Right atrium auricular region (tissue), 2 donors: Measurements from ENCODE around the gene ANKRD13B. TPM values are rescaled to one million over a fixed set of nuclear protein-coding genes. Genes with fewer than 3 reads are reported as not detected.

Experiments used
- DNase-seq: peaks from one replicate; pipeline ENCODE4 v3.0.0-alpha.2; 2019; ENCODE audit warnings: low spot score
- H3K27ac ChIP-seq, 2 donors: fragments of 200-600 bp; sonication (generic); 1 replicate in 1 of 2; 2 replicates in 1 of 2; pipeline ENCODE4 v1.5.1; 2016 to 2019
- H3K27me3 ChIP-seq, 2 donors: fragments of 200-600 bp; sonication (generic); one replicate each; pipeline versions ENCODE4 v1.5.1 to v1.6.0; 2017 to 2019
- H3K36me3 ChIP-seq: fragments of 200-600 bp; sonication (generic); one replicate; pipeline ENCODE4 v1.5.1; 2016
- H3K4me1 ChIP-seq, 2 donors: fragments of 200-600 bp; sonication (generic); one replicate each; pipeline versions ENCODE4 v1.5.1 to v1.6.0; 2017 to 2019
- H3K4me3 ChIP-seq, 2 donors: fragments of 200-600 bp; sonication (generic); 1 replicate in 1 of 2; 2 replicates in 1 of 2; pipeline ENCODE4 v1.5.1; 2017 to 2019; ENCODE audit warnings: mild to moderate bottlenecking in 1 of 2, moderate library complexity in 1 of 2
- H3K9me3 ChIP-seq, 2 donors: fragments of 200-600 bp; sonication (generic); one replicate each; pipeline ENCODE4 v1.5.1; 2019
- total RNA-seq, 2 donors: library from RNA; depleted of rRNA; stranded (reverse); fragments of >200 nt; gene quantifications; one replicate each; pipeline ENCODE4 v1.1.0, GENCODE V29; 2016
- TF ChIP-seq, protein P1 (sequence below), 2 donors: fragments of 200-600 bp; sonication (generic); IDR thresholded peaks; one replicate each; pipeline ENCODE4 v1.5.1; 2019; ENCODE audit warnings: antibody characterized with exemption in 2 of 2

The ANKRD13B gene
- total RNA-seq, 2 donors from 2014 or later = 6.6 to 8.3 TPM

DNA sequence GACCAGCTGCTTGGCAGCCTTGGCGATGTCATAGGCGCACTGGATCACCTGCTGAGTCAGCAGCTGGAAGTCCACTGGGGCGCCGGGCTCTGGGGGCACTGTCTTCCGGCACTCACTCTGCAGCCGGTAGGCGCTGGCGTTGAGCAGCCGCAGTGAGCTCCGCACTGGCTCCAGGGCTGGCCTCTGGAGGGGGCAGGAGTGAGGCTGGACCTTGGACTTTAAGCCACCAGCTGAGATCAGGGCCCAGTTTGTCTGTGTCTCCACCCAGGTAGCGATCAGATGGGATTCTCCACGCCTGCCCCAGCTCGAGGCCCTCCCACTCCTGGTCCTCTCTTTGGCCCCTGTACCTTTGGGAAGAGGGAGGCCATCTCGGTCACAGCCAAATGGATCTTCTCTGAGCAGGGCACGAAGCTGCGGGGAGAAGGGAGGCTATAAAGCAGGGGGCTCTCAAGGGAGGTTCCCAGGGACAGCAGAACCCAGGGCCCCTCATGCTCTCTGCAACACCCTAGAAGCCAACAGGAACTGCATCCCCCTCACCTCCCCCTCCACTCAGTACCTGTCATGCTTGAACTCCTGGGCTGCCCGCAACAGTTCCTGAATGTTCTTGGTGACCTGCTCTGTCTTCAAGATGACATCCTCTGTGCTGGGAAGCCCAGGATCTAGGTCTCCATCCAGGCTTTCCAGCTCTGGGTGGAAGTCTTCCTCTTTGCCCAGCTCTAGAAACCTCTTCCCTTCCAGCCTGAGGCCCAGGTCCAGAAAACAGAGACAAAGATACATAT is 18.0 kb upstream of the ANKRD13B start:
- Histone ChIP-seq H3K27ac (no peak overlapping the region), H3K4me1 (peaks cover 0 to 35% of the 10 kb centered on the region in 2 donors), H3K27me3 (no peaks in the 10 kb centered on the region), H3K9me3 (no peaks in the 10 kb centered on the region), H3K36me3 (peaks cover 63% of the 10 kb centered on the region), H3K4me3 (no peak overlapping the region)
- no peak for DNase-seq
- TF ChIP-seq, protein P1, sequence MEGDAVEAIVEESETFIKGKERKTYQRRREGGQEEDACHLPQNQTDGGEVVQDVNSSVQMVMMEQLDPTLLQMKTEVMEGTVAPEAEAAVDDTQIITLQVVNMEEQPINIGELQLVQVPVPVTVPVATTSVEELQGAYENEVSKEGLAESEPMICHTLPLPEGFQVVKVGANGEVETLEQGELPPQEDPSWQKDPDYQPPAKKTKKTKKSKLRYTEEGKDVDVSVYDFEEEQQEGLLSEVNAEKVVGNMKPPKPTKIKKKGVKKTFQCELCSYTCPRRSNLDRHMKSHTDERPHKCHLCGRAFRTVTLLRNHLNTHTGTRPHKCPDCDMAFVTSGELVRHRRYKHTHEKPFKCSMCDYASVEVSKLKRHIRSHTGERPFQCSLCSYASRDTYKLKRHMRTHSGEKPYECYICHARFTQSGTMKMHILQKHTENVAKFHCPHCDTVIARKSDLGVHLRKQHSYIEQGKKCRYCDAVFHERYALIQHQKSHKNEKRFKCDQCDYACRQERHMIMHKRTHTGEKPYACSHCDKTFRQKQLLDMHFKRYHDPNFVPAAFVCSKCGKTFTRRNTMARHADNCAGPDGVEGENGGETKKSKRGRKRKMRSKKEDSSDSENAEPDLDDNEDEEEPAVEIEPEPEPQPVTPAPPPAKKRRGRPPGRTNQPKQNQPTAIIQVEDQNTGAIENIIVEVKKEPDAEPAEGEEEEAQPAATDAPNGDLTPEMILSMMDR (IDR thresholded peaks at IDR 0.05) = no peak

DNA sequence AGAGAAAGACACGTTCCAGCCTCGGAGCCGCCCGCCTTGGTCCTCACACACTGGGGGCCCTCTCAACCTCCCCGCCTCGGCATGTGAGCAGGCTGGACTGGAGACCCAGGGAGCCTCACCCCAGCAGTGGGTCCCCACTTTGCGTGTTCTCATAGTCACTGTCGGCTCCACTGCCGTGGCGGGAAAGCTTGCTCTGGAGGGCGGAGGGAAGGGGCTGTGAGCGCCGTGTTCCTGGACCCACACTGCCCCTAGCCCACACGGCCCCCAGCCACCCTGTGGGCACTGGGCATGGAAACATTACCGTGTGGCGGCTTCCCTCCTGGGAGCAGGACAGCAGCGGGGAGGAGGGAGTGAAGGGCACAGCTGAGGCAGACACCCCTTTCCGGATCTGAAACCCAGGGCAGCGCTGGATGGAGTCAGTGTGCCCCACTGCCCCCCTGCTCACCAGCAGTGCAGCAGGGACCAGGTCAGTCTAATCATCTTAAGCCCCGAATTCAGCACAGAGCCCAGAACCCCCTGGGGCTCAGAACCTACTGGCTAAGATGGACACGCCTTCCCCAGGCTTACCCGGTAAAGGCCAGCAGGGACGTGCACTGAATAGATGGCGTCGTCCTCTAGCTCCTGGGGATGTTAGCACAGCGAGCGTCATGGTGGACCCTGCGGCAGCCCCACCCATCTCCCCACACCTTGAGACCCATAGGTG is 17.3 kb upstream of the ANKRD13B start:
- Histone ChIP-seq H3K4me3 (no peak overlapping the region), H3K27ac (no peak overlapping the region), H3K4me1 (peaks cover 0 to 41% of the 10 kb centered on the region in 2 donors), H3K27me3 (no peaks in the 10 kb centered on the region), H3K36me3 (peaks cover 69% of the 10 kb centered on the region), H3K9me3 (no peaks in the 10 kb centered on the region)
- TF ChIP-seq, protein P1 (IDR thresholded peaks at IDR 0.05) = no peak
- DNase-seq = no peak

DNA sequence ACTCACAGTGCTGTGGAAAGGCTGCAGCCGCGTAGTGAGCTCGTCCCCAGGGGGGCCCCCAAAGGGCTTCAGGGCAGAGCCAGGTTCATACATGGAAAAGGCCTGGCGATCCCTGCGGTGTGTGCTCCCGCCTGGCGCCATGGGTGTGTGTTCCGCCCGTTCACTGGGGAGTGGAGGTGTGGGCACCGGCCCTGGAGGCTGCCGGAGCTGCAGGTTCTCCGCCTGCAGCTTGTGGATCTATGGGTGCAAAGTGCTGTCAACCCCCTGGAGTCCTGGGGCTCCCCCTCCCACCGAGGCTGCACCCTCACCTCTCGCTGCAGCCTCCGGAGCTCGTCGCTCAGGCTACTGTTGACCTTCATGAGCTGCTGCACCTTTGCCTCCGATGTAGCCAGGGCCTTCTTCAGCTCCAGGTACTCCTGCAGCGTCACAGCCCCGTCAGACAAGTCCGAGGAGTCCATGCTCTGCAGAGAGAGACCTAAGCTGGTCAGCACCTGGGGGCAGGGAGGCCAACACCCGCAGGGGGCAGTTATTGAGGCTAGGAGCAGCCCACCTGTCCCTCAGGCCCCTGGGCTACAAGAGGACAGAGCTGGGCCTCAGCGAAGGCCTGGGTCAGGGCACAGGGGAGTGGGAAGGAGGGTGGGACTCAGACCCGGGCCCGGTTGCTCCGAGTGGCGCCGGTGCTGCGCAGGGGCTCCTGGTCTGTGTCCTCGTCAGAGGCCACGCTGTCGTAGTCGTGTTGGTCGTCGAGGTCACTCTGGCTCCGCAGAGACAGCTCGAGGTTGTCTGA is 16.5 kb upstream of the ANKRD13B start:
- TF ChIP-seq, protein P1 (IDR thresholded peaks at IDR 0.05) = no peak
- H3K9me3 ChIP-seq = no peaks in the 10 kb centered on the region
- no peak overlapping the region for H3K27ac ChIP-seq
- no peaks in the 10 kb centered on the region for H3K27me3 ChIP-seq
- DNase-seq = no peak
- H3K4me1 ChIP-seq = peaks cover 0 to 39% of the 10 kb centered on the region in 2 donors
- H3K4me3 ChIP-seq = no peak overlapping the region
- H3K36me3 ChIP-seq = peaks cover 76% of the 10 kb centered on the region

DNA sequence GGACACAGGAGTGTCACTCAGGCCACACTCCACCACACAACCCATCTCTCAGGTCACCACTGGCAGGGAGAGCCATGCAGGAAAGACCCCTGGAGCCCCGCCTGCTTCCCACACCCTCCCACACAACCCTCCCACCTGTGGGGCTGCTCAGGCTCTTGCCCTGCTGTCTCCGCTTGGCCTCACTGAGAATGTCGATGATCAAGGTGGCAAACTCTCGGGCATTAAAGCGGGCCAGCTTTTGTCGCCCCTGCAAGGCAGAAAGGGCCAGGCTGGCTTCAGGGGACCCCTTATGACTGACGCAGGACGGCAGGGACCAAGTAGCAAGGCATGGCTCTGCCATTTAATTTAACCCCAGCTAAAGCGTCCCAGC is 15.9 kb upstream of the ANKRD13B start:
- Histone ChIP-seq H3K27ac (peak overlapping the region in 1 of 2 donors; percentile 16), H3K9me3 (no peaks in the 10 kb centered on the region), H3K4me1 (peaks cover 0 to 33% of the 10 kb centered on the region in 2 donors), H3K27me3 (no peaks in the 10 kb centered on the region), H3K4me3 (no peak overlapping the region), H3K36me3 (peaks cover 82% of the 10 kb centered on the region)
- TF ChIP-seq, protein P1 (IDR thresholded peaks at IDR 0.05) = no peak
- no peak for DNase-seq

DNA sequence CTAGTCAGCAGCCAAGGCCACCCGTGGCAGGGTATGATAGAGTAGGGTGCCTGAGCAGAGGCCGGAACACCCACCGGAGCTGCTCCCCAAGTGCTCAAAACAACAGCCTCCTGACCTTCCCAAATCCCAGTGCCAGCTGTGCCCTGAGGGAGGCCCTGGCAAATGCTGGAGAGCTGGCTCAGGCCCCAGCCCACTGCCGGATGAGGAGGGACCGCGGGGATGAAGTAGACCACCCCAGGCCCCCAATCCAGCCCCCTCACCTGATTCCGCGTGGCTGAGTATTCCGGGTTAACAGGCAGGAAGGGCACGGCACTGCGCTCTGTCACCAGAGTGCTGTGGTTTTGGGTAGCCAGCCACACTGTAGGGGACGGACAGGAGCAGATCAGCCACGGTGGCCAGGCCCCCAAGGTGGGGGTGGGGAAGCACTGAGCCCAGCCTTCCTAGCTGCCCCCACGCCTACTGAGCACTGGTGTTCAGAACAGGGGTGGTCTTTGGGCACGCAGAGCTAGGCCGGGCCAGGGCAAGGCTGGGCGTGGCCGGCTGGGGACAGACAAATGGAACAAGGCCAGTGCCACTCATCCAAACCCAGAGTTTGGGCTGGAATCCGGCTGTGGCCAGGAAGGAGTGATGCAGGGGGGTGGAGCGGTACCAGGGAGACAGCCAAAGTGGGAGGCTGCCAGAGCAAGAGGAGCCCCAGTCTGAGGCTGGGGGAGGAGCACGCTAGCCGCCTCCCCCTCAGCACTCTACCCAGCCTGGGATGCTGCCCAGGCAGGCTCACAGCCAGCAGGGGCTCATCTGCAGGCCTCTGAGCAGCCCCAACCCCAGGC is 15.3 kb upstream of the ANKRD13B start:
- Histone ChIP-seq H3K27ac (peak overlapping the region; percentile 16 to 29), H3K4me3 (no peak overlapping the region), H3K36me3 (peaks cover 88% of the 10 kb centered on the region), H3K9me3 (no peaks in the 10 kb centered on the region), H3K27me3 (no peaks in the 10 kb centered on the region), H3K4me1 (peaks cover 0 to 27% of the 10 kb centered on the region in 2 donors)
- TF ChIP-seq, protein P1 (IDR thresholded peaks at IDR 0.05) = no peak
- DNase-seq = no peak
